Stomach (tissue), 9 donors: ENCODE measurements around the gene C10orf90. TPM values are rescaled to one million over a fixed set of nuclear protein-coding genes. Genes with fewer than 3 reads are reported as not detected.

Source experiments
- DNase-seq, 2 donors: peaks; one replicate each; pipeline versions ENCODE4 v3.0.0 to v3.0.0-alpha.2; 2013 to 2019
- H3K27ac ChIP-seq, 5 donors: fragments of 200-600 bp in 4 of 5; sonication (generic) in 4 of 5; one replicate each; pipeline ENCODE4 v1.5.1; 2013 to 2019; ENCODE audit warnings: mild to moderate bottlenecking in 1 of 5, moderate library complexity in 1 of 5
- H3K27me3 ChIP-seq, 3 donors: fragments of 200-600 bp; sonication (generic); one replicate each; pipeline ENCODE4 v1.5.1; 2017 to 2019; ENCODE audit warnings: mixed run types in 1 of 3
- H3K36me3 ChIP-seq, 4 donors: fragments of 200-600 bp; sonication (generic); 1 replicate in 3 of 4; 2 replicates in 1 of 4; pipeline ENCODE4 v1.5.1; 2016 to 2019
- H3K4me1 ChIP-seq, 4 donors: fragments of 200-600 bp; sonication (generic); one replicate each; pipeline ENCODE4 v1.5.1; 2016 to 2019
- H3K4me3 ChIP-seq, 4 donors: fragments of 200-600 bp; sonication (generic) in 3 of 4; one replicate each; pipeline ENCODE4 v1.5.1; 2016 to 2019; ENCODE audit warnings: mild to moderate bottlenecking in 1 of 4
- H3K9me3 ChIP-seq, 4 donors: fragments of 200-600 bp; sonication (generic); one replicate each; pipeline ENCODE4 v1.5.1; 2016 to 2019
- CTCF ChIP-seq, 7 experiments: fragments of 450-650 bp in 4 of 7; fragments of 200-600 bp in 3 of 7; sonication (generic) in 3 of 7; IDR thresholded peaks; one replicate each; pipeline ENCODE4 v1.5.1; 2016 to 2019; ENCODE audit warnings: antibody characterized with exemption in 7 of 7, control low read depth in 2 of 7, mild to moderate bottlenecking in 1 of 7
- EP300 ChIP-seq: sonication (generic); formaldehyde crosslinking; IDR thresholded peaks from one replicate; pipeline ENCODE4 v1.6.1; 2017; ENCODE audit warnings: antibody characterized with exemption
- POLR2A ChIP-seq, 4 donors: fragments of 450-650 bp; IDR thresholded peaks; one replicate each; pipeline ENCODE4 v1.6.1; 2016; ENCODE audit warnings: antibody characterized with exemption in 4 of 4, control low read depth in 2 of 4, mild to moderate bottlenecking in 1 of 4, moderate library complexity in 1 of 4
- POLR2AphosphoS5 ChIP-seq, 3 donors: sonication (generic); formaldehyde crosslinking; IDR thresholded peaks; one replicate each; pipeline ENCODE4 v1.6.1; 2016; ENCODE audit warnings: antibody characterized with exemption in 3 of 3
- WGBS, 5 donors: extraction: QIAGEN DNeasy Blood & Tissue Kit in 3 of 5; methylation state at CpG; one replicate each; pipeline versions ENCODE4 v1.1.5 to v1.1.7; 2013 to 2018; 5-methylcytosine and 5-hydroxymethylcytosine counted together
- intact Hi-C: fragments of 100-400 bp; cut with DNase I; formaldehyde crosslinking; loops from one replicate; pipeline ENCODE4 v1.15.1; 2023; ENCODE audit warnings: low total_unique reads
- polyA plus RNA-seq, 3 donors: library from polyadenylated mRNA; stranded (reverse); fragments of 200-250 nt; gene quantifications; one replicate each; pipeline ENCODE4 v1.2.3, GENCODE V29; 2013
- total RNA-seq, 5 donors: library from RNA; depleted of rRNA; stranded (reverse); fragments of >200 nt; gene quantifications; one replicate each; pipeline versions ENCODE4 v1.1.0 to v1.2.3, GENCODE V29; 2014 to 2016
- donor health status: healthy with polysubstance abuse.
- donor health status: Bipolar disorder and iron deficiency.
- donor health status: healthy.

Gene C10orf90
- total and polyA plus RNA-seq, 8 donors, result not detected

DNA sequence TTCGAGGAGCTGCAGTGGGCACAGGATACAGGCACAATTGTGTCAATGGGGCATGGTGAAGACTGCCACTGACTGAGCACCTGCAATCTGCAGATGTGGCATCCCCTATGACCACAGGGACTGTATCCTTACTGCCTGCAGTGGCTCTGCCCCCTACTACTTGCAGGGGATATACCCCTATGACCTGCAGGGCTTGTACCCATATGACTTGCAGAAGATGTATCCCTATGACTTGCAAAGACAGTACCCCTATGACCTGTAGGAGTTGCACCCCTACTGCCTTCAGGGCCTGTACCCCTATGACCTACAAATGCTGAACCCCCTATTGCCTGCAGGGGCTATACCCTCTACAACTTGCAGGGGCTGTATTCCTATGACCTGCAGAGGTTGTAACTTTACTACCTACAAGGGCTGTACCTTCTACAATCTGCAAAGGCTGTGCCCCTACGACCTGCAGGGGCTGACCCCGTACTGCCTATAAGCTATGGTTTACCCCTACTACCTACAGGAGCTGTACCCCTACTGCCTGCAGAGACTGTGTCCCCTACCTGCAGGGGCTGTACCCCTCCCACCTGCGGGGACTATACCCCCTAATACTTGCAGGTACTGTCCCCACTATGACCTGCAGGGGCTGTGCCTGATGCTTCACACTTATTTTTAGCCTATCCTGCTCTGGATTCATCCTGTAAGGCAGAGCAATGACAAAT lies 216.3 kb downstream of the C10orf90 start:
- DNase-seq, result no peak
- Histone ChIP-seq H3K27ac (no peak overlapping the region), H3K36me3 (no peaks in the 10 kb centered on the region), H3K4me1 (no peaks in the 10 kb centered on the region), H3K4me3 (no peak overlapping the region), H3K9me3 (peaks cover 0 to 6% (median 2%) of the 10 kb centered on the region in 4 donors), H3K27me3 (peaks cover 0 to 5% (median 0%) of the 10 kb centered on the region in 3 donors)
- intact Hi-C loops, result no loop called here
- TF ChIP-seq POLR2AphosphoS5 (IDR thresholded peaks at IDR 0.05), result no peak
- no peak for TF ChIP-seq CTCF (IDR thresholded peaks at IDR 0.05)
- no peak for TF ChIP-seq EP300
- no peak for TF ChIP-seq POLR2A (IDR thresholded peaks at IDR 0.05)
- 67 to 86% (median 81%) methylated on average over 4 of the region's 4 CpGs for WGBS, 5 donors

DNA sequence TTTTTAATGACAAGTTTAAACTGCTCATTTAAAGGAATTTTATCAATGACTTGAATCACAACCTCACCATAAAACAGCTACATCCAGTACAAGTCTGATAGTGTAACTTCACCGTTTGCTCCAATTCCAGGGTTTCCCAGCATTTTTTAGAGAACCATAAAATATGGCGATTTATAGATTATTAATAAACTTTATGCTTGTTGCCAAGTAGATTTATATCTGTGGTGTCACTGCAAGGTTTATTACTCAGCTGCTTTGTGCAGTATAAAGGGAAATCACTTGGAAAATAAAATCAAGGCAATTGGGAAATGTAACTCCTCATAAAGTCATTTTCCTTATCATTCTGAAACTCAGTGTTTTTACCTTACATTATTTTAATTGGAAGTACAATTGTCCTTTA lies 218.2 kb downstream of the C10orf90 start:
- intact Hi-C loops, result no loop called here
- 82 to 89% (median 85%) methylated on average over 2 of the region's 2 CpGs for WGBS, 5 donors
- H3K36me3 ChIP-seq, result no peaks in the 10 kb centered on the region

GRCh38 chr10:126448091-126448490 lies 222.4 kb downstream of the C10orf90 start:
- no peak for DNase-seq
- WGBS, 5 donors, result 86 to 98% (median 95%) methylated on average over 5 of the region's 5 CpGs
- intact Hi-C loops, result no loop called here
- Histone ChIP-seq H3K36me3 (no peaks in the 10 kb centered on the region), H3K27ac (no peak overlapping the region), H3K27me3 (no peaks in the 10 kb centered on the region), H3K4me3 (no peak overlapping the region), H3K4me1 (no peaks in the 10 kb centered on the region), H3K9me3 (peaks cover 0 to 15% (median 3%) of the 10 kb centered on the region in 4 donors)
- TF ChIP-seq EP300, result no peak
- TF ChIP-seq POLR2AphosphoS5 (IDR thresholded peaks at IDR 0.05), result no peak
- no peak for TF ChIP-seq POLR2A (IDR thresholded peaks at IDR 0.05)
- no peak for TF ChIP-seq CTCF (IDR thresholded peaks at IDR 0.05)

More for the DNA sequence above, 218.2 kb downstream of the C10orf90 start:
- Histone ChIP-seq H3K27ac (no peak overlapping the region), H3K27me3 (no peaks in the 10 kb centered on the region), H3K4me3 (no peak overlapping the region), H3K4me1 (no peaks in the 10 kb centered on the region), H3K9me3 (peaks cover 0 to 6% (median 2%) of the 10 kb centered on the region in 4 donors)
- no peak for DNase-seq
- TF ChIP-seq EP300 (no peak), CTCF (IDR thresholded peaks at IDR 0.05) (no peak), POLR2AphosphoS5 (IDR thresholded peaks at IDR 0.05) (no peak), POLR2A (IDR thresholded peaks at IDR 0.05) (no peak)

DNA sequence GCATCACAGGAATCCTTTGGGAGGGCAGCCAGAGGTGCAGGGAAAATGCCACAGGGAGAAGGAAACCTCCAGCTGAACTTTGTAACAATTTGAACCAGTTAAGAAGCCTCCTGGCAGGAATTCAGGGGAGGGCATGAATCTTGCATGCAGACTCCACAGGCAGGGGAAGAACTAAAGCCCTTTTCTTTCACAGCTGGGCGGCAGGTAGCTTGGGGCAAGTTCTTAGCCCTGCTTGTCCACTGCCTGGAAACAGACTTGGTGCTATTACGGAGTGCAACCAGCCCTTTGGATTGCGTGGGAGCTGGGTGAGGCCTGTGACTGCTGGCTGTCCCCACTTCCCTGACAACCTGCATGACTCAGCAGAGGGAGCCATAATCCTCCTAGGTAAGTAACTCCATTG lies 230.6 kb downstream of the C10orf90 start:
- Histone ChIP-seq H3K27me3 (no peaks in the 10 kb centered on the region), H3K4me1 (no peaks in the 10 kb centered on the region), H3K36me3 (no peaks in the 10 kb centered on the region), H3K9me3 (peaks cover 0 to 32% (median 7%) of the 10 kb centered on the region in 4 donors), H3K4me3 (no peak overlapping the region), H3K27ac (no peak overlapping the region)
- intact Hi-C loops, result no loop called here
- 82 to 100% (median 98%) methylated on average over 1 to 3 of the region's 3 CpGs for WGBS, 5 donors
- TF ChIP-seq CTCF (IDR thresholded peaks at IDR 0.05) (no peak), EP300 (no peak)
- DNase-seq, result no peak
